HG02623 (cell line): ENCODE measurements around the gene PIAS4.

Experiments
- ATAC-seq: cut with Tn5 transposase; IDR thresholded peaks from one replicate; pipeline ENCODE4 v1.9.1; 2021; ENCODE audit warnings: moderate library complexity; ENCODE audit not compliant: unreplicated experiment

PIAS4 gene

DNA sequence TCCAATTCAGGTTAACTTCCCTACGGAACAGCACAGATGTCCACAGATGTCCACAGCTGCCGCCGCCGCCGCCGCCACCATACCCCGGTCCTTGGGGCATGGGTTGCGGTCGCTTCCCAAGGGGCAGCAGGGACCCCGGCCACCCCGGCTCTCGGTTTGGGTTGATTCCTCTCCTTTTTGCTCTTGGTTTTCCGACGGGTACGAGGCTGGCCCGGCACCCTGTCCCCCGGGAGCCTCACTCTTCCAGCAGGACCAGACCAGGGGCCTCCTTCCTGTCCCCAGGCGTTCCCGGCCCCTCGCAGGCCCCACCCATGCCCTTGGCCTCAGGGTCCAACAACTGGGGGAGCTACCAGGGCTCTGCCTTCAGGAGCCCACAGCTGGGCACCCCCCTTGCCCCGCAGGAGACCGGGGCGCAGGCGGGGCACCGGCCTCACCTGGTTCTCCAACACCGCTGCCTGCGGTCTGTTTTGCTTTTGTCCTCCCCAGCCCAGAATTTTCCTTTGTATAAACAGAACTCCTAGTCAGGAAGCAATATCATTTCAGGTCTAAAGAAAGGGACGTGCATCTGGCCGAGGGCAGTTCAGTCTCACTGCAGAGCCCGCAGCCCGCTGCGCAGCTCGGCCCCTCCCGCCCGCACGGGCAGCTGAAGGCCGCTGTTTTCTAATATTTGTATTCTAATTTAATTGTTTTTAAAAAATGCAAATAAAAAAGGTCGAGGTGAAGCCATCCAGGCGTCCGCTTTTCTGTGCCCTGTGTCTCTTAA is 31.3 kb downstream of the PIAS4 start:
- no peak for ATAC-seq

DNA sequence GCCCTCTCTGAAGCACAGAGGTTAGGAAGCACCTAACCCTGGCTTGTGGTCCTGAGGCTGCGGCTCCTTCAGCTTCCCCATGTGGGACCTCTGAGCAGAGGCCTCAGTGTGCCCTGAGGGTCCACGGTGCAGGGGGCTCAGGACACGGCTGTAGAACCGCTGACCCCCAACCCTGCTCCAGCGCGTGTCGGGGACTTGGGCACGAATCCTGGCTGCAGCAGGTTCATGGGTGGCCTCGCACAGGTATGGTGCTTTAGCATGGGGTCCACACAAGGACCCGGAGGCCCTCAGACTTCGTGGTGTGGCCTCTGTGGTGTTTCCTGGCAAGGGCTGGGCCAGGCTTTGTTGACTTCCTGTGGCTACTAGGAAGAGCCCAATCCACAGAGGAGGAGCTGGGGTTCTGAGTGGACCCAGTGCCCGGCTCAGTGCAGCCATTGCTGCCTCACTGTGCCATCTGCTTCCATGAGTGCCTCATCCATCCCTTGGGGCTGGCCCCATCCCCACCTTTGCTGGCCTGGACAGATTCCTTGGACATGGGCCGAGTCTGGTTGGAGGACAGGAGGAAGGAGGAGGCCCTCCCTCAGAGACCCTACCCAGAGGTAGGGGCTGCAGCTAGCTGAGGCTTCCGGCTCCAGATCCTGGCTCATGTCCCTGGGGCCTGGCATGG is 34.7 kb downstream of the PIAS4 start:
- no peak for ATAC-seq

DNA sequence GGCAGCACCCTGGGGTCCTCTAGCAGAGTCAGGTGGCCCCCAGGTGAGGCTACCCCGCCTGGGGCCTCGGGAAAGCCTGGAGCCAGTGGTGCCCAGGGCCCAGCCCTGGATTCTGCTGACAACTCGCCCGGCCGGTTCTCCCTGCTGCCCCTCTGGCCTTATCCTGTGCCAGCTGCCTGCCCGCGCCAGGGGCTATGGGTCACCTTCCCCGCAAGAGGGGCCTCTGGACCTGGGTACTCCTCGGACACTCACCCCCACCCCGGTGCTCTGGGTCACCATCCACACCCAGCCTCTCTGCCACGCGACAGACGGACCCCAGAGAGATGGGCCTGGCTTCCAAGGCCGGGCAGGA is 35.2 kb downstream of the PIAS4 start:
- no peak for ATAC-seq

DNA sequence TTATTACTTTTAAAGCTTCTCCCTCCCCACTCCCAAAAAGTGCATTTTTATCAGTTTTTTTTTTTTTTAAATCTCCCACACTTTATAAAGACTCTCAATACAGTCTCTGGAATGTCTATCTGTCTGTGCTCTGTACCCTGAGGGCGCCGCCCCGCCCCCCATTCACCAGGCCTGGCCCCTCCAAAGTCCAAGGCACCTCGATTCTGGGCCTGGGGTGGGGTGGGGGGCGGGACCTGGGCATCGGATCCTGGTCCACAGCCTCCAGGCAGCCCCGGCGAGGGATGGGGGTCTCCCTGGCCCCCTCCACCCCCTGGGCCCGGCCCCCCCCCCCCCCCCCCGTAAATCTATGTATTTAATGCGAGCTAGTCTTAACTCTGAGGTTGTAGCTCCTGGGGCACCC is 35.9 kb downstream of the PIAS4 start:
- ATAC-seq: no peak

DNA sequence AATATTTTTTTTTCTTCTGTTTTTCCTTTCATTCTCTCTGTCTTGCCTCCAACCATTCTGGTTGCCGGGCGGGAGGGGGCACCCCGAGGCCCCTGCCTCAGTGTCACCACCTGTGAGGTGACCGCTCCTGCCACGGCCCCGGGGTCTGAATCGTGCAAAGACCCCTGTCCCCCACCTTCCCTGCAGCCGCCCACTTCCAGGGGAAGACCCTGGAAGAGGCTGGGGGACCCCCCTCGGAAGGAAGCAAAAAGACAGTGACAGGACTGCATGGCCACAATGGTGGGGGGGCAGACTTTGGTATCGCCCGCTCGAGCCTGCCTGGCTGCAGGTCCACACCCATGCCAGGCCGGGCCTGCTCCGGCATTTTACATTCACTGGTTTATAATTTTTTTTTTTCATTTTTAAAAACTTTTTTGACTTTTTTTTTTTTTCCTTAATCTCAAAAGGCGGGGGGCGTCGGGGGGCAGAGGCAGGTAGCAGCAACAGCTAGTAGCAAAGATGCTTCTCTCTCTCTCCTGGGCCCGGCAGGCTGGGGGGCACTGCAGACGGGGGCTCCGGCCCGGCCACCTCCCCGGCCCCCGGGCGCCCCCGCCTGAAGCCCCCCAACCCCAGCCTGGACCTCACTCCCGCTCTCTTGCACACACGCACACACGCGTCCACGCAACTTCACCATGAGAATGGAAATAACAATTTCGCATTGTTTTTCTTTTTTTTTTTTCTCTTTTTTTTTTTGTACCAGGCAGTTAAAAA is 36.6 kb downstream of the PIAS4 start:
- no peak for ATAC-seq

DNA sequence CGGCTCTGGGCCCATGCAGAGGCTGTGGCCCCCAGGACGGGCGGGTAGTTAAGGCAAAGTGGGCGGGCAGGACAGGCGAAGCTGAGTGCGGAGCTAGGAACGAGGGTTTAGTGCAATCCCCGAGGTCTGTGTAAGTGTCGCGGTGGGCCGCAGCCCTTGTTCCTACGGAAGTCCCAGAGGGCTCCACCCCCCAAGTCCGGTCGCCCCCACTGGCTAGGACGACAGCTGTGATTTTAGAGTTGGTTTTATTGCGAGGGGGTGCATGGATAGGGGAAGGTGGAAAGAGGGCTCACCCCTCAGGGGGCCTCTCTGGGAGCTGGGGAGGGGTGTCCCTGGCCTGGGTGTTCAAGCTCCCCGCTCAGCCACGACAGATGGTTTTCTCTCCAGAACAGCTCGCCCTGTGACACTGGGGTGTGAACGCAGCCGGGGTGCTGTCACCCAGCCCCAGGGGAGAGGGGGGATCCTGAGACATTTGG is 37.5 kb downstream of the PIAS4 start:
- no peak for ATAC-seq

DNA sequence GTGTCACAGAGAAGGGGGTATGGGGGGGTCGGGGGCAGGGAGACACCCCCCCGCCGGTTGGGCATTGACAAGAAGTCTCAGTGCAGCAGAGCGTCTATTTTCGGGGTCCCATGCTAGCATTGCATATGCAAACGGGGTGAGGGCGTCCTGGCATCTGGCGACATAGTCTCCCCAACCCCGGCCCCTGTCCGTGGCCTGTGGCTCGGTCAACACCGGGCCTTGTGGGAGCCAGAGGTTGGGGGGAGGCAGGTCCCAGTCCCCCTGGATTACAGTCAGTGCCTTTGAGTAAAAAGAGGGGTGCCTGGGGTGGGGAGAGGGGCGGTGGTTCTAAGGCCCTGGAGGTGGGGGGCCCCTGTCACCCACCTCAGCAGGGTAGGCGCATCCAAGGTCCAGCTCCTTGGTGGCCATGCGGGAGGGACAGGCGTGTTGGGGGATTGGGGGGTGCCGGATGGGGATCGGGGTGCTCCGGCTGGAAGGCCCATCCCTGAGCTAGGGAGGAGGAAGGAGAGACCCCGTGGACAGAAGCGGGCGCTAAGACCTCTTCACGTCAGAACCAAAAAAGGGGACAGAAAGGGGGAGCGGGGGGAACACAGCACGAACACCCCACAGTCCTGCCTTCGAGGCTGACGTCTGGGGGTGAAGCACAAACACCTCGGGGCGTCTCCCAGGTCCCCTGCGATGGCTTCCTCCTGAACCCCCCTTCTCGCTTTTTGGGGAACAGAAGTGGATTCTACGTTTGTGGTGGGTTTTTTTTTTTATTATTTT is 38.2 kb downstream of the PIAS4 start:
- ATAC-seq: no peak

DNA sequence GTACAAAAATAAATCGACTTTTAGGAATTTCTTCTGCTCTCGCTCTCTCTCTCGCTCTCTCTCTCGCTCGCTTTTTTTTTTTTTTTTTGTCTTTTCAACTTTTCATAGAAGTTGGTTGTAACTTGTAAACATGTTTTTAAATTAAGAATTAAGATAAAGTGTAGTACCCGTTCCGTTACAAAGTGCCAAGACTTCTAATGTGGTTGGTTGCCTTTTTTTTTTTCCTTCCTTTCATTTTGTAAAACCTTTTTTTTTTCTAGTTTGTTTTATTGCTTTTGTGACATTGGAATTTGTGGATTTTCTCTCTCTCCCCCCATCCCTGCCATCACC is 38.8 kb downstream of the PIAS4 start:
- ATAC-seq: no peak

DNA sequence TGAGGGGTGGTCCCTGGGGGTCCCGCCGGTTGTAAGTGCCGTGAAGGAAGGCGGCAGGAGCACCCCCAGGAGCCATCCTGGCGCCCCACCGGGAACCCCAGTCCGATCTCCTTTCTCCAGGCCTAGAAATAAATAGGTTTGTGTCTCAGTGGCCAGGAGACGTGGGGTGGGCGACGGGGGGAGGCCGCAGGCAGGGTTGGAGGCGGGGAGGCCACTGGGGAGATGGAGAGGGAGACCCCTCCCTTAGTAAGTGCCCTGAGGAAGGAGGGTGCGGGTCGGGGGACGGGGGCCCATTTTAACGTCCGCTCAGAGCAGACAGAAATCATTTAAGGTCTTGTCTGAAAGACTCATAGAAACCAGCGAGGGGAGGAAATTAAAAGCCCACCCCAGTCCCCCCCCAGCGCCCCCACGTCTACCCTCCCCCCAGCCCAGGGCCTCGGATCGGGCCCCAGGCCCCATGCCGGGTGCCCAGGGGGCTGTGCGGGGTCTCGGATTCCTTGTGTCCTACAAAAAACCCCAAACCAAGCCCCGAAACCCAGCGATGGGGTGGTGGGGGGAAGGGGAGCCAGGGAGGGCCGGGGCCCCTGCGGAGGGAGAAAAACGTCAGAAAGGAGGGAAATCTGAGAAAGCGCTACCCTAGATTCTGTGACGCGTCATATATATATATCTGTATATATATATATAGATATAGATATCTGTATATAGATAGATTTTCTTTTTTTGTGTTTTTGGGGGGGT is 39.6 kb downstream of the PIAS4 start:
- no peak for ATAC-seq

DNA sequence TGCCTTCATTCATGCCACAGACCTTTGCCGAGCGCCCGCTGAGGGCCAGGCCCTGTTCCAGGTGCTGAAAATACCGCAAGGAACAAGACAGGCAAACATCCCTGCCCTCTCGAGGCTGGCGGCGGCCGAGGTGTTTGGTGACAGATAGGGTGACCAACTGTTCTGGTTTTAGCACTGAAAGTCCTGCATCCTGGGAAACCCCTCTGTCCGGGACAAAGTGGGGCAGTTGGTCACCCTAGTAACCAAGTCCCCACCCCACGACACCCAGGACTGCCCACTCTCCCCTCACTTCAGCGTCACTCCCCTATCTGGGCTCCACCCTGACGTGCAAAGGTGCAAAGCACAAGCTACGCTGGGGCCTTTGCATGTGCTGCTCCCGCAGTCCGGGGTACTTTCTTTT is 41.9 kb downstream of the PIAS4 start:
- no peak for ATAC-seq

DNA sequence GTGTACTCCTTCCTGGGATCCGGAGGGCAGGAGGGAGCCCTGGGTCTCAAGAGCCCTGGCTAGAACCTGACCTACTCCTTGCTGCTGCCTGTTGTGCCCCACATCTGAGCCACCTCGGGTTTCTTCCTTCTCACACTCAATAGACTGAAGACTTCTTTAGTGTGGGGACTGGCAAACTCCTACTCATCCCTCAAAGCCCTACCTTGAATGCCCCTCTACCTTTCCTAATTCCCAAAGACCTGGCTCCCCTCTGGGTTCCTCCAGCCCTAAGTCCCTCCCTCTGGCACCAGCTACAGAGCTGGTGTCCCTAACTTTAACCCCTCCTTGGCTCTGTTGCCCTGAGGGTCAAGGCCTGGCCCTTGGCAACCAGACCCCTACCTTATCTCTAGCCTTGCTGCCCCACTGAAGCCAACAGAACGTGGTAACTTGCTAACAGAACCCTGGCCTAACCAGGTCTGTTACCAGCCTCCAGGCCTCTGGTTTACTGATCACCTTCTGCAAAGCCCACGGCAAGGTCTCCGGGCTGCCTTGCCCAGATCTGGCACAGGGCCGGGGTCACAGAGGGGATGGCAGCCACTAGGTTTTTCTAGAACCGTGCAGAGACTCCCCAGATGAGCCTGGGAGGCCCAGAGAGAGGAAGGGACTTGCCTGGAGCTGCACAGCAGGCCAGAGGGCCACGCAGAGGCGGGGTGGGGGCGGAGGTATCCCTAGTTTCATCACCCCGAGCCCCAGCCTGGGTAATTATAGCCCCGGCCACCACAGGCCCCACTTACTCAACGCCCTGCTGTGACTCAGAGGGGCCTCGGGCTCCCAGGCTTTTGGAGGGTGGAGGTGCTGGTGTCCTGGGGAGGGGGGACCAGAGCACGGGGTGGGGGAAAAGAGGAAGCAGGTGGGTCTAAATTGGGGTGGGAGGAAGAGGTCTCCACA is 43.9 kb downstream of the PIAS4 start:
- ATAC-seq: no peak

DNA sequence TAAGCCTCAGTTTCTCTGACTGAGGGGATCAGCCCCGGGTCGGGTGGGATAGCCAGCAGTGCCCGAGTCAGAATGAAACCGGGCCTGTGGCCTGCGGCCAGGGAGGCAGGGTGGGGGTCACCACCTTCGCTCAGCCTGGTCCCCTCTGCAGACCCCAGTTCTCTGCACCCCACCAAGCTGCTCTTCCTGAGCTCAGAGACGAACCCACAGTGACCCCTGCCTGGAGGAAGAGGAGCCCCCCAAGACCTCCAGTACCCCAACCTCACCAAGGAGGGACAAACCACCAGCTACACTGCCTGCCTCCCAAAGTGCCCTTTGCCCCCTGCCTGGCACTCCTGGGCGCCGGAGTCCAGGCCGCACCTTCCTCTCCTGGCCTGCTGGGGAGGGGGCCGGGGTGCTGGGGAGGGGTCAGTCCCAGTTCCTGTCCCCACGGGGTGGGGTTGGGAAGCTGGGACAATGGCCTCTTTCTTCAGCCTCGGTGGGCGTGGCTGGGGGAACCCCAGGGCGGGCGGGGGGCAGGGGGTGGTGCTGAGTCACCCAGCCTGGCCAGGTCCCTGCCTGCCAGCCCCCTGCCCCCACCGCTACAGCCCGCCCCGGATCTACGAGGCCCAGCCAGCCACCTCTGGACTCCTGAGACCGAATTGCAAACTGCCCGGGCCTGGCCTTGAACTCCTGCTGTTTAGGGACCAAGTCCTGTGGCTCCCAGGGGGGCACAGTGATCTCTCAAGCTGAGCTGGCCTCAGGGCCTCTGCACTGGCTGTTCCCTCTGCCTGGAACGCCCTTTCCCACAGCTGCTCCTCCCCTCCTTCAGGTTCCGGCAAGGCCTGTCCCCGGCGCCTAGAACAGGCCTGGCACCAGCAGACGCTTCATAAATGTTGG is 44.8 kb downstream of the PIAS4 start:
- ATAC-seq: no peak

DNA sequence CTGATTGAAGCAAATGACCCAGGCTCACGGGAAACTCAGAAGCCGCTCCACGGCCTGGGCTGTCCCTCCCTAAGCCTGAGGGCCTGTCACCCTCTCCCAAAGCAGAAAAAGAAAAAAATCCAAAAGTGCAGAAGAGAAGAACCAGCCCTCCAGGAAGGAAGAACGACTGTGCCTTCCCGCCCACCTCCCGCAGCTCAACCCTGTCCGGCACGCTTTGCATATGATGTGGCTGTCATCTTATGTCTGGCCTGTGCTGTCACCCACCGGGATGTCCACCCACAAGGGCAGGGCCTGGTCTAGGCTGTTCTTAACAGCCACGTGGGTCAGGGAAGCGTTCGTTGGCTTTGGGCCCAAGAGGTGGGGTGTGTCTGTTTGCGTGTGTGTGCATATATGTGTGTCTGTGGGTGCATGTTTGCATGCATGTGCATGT is 45.5 kb downstream of the PIAS4 start:
- no peak for ATAC-seq

DNA sequence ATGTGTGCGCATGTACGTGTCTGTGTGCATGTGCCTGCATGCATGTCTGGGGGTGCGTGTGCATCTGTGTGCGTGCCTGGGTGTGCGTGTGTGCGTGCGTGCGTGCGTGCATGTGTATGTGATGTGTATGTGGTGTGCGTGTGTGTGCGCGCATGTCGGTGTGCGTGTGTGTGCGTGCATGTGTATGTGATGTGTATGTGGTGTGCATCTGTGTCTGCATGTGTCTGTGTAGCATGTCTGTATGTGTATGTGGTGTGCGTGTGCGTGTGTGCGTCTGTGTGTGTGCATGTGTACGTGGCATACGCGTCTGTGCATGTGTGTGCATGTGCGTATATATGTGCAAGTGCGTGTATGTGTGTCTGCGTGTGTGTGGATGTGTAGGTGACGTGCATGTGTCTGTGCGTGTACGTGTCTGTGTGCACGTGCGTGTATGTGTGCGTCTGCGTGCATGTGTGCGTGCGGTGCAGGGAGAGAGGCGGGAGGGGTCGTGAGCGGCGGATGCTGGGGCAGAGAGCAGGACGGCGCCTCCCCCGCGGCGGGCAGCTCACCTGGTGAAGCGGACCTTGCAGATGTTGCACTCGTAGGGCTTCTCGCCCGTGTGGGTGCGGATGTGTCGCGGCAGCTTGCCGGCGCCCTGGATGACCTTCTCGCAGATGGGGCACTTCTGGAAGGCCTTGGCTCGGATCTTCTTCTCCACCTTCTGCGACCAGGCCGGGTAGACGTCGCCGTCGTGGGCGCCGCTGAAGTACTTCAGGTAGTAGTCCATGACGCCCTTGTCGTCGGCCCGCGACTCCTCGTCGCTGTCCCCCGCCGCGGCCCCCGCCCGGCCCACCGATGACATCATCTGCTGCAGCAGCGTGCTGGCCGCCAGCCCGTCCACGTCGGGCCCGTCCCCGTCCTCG is 46.1 kb downstream of the PIAS4 start:
- ATAC-seq: no peak

DNA sequence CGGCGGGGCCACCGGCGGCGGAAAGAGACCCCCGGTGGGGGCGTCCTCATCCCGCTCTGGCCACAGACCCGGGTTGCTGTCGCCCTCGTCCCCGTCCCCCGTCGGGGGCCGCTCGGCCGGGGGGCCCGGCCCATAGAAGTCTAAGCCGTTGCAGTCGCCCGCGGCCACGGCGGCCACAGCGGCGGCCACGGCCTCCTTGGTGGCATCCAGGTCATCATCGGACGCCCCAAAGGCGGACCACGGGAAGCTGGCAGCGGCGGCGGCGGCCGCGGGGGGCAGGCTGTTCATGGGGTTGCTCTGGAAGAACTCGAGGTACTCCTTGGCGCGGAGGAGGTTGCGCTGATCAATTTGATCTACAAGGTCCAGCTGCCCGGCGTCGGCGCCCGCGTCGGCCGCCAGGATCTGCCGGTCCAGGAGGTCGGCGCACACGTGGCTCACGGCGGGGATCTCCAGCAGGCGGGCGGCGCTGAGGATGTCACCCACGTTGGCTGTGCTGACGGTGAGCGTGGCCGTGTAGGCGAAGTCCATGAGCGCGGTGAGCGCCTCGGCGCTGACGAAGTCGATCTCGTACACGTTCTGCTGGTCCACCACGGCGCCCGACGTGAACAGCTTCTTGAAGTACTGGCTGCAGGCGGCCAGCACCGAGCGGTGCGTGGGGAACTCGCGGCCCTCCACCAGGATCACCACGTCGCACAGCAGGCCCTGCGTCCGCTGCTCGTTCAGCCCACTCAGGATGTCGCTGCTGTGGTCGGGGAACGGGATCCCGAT is 47.1 kb downstream of the PIAS4 start:
- no peak for ATAC-seq

DNA sequence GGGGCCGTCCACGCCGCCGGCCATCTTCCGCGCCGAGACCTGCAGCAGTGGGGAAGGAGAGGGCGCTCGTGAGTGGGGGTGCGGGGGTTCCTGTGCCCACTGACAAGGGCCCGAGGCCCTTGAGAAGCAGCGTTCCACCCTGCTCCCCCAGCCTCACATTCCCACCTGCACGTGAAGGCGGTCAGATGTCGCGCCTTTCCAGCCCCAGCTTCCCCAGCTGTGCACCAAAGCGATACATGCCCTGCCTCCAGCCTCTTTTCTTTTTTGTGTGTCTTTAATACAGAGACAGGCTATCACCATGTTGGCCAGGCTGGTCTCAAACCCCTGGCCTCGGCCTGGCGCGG is 47.6 kb downstream of the PIAS4 start:
- no peak for ATAC-seq
